A549 (cell line): ENCODE results near the gene SHC3. TPM values are rescaled to one million over a fixed set of nuclear protein-coding genes. Genes with fewer than 3 reads are reported as not detected.

Source experiments
- ATAC-seq, 2 experiments: fragments of 200-7000 bp in 1 of 2; fragments of >200 bp in 1 of 2; cut with Nextera tagmentation in 1 of 2; cut with Tn5 transposase in 1 of 2; 3 replicates each; pipeline versions ENCODE4 v1.8.0 to v1.9.1; 2018 to 2020; ENCODE audit warnings: mild to moderate bottlenecking in 1 of 2, moderate library complexity in 1 of 2
- CTCF ChIA-PET: fragments of 300-600 bp; sonication (Branson Sonifier 250); formaldehyde crosslinking; extraction: SDS; loops from one replicate; lab custom pipeline; 2021; ENCODE audit warnings: antibody characterized with exemption, inconsistent platforms; lab: Yijun Ruan, JAX
- POLR2A ChIA-PET: fragments of 350-600 bp; formaldehyde crosslinking; extraction: SDS; loops from one replicate; lab custom pipeline; 2021; ENCODE audit warnings: antibody characterized with exemption, inconsistent platforms; lab: Yijun Ruan, JAX
- DNase-seq, 2 experiments: peaks; one replicate each; pipeline versions ENCODE4 v3.0.0 to v3.0.0-alpha.2; 2011 to 2016; ENCODE audit warnings: low read depth in 1 of 2, low spot score in 1 of 2
- FAIRE-seq: peaks from 2 replicates; lab custom pipeline; 2011; peaks lifted over from hg19 to GRCh38; lab: Jason Lieb, UNC
- H3K27ac ChIP-seq, 2 experiments: fragments of >200 bp; sonication (Bioruptor Twin); formaldehyde crosslinking; 3 replicates each; pipeline ENCODE4 v1.5.1; 2016 to 2017
- H3K4me1 ChIP-seq: fragments of >200 bp; sonication (Bioruptor Twin); formaldehyde crosslinking; 3 replicates; pipeline ENCODE4 v1.6.1; 2016
- H3K4me2 ChIP-seq: fragments of >200 bp; sonication (Bioruptor Twin); formaldehyde crosslinking; 3 replicates; pipeline ENCODE4 v1.6.1; 2016
- H3K4me3 ChIP-seq: fragments of >200 bp; sonication (Bioruptor Twin); formaldehyde crosslinking; 3 replicates; pipeline ENCODE4 v1.5.1; 2016
- H3K9me3 ChIP-seq: fragments of >200 bp; sonication (Bioruptor Twin); formaldehyde crosslinking; 3 replicates; pipeline ENCODE4 v1.6.1; 2016
- ATOH8 ChIP-seq: fragments of 250-450 bp; sonication (Bioruptor Pico); IDR thresholded peaks from 2 replicates; pipeline ENCODE4 v1.5.0; 2020; ENCODE audit warnings: low read depth, mild to moderate bottlenecking, moderate library complexity
- BCL3 ChIP-seq: fragments of >200 bp; sonication (Bioruptor Twin); formaldehyde crosslinking; IDR thresholded peaks from 3 replicates; pipeline ENCODE4 v1.6.1; 2016
- BHLHE40 ChIP-seq: IDR thresholded peaks from 2 replicates; pipeline ENCODE4 v1.6.1; 2012; ENCODE audit warnings: low read depth, low read length, inconsistent platforms
- CBX8 ChIP-seq: fragments of 200-600 bp; sonication (generic); IDR thresholded peaks from 2 replicates; pipeline ENCODE4 v1.6.1; 2016
- E2F6 ChIP-seq: IDR thresholded peaks from 2 replicates; pipeline ENCODE4 v1.6.1; 2012; ENCODE audit warnings: low read depth, borderline replicate concordance
- EHF ChIP-seq: fragments of 250-450 bp; sonication (Bioruptor Pico); IDR thresholded peaks from 2 replicates; pipeline ENCODE4 v1.5.0; 2020; ENCODE audit warnings: mild to moderate bottlenecking
- EHMT2 ChIP-seq: fragments of 200-600 bp; sonication (generic); IDR thresholded peaks from 2 replicates; pipeline ENCODE4 v1.6.1; 2016; ENCODE audit warnings: antibody characterized with exemption, low read depth, mild to moderate bottlenecking, moderate library complexity
- ESRRA ChIP-seq: fragments of 150-350 bp; IDR thresholded peaks from 2 replicates; pipeline ENCODE4 v1.6.1; 2014; ENCODE audit warnings: mild to moderate bottlenecking, low read length, borderline replicate concordance
- HEYL ChIP-seq: fragments of 250-450 bp; sonication (Bioruptor Pico); IDR thresholded peaks from 2 replicates; pipeline ENCODE4 v1.8.0; 2021; ENCODE audit warnings: mild to moderate bottlenecking, moderate library complexity
- HOXA7 ChIP-seq: fragments of 250-450 bp; sonication (Bioruptor Pico); IDR thresholded peaks from 2 replicates; pipeline ENCODE4 v1.5.0; 2020; ENCODE audit warnings: mild to moderate bottlenecking, moderate library complexity
- HOXB5 ChIP-seq: fragments of 250-450 bp; sonication (Bioruptor Pico); IDR thresholded peaks from 2 replicates; pipeline ENCODE4 v1.5.0; 2020; ENCODE audit warnings: mild to moderate bottlenecking, moderate library complexity
- JUNB ChIP-seq: fragments of >200 bp; sonication (Bioruptor Twin); formaldehyde crosslinking; IDR thresholded peaks from 2 replicates; pipeline ENCODE4 v1.6.1; 2016
- KDM1A ChIP-seq: fragments of 200-600 bp; sonication (generic); IDR thresholded peaks from 2 replicates; pipeline ENCODE4 v1.6.1; 2016; ENCODE audit warnings: low read depth, mild to moderate bottlenecking
- KDM5A ChIP-seq: fragments of 200-600 bp; sonication (generic); IDR thresholded peaks from 2 replicates; pipeline ENCODE4 v1.6.1; 2016; ENCODE audit warnings: antibody characterized with exemption, mild to moderate bottlenecking
- MAX ChIP-seq: IDR thresholded peaks from 2 replicates; pipeline ENCODE4 v1.6.1; 2012
- POLR2A ChIP-seq: IDR thresholded peaks from 2 replicates; pipeline ENCODE4 v1.6.1; 2012; ENCODE audit warnings: mild to moderate bottlenecking, low read length
- RAD21 ChIP-seq, 2 experiments: fragments of >200 bp in 1 of 2; sonication (Bioruptor Twin) in 1 of 2; formaldehyde crosslinking in 1 of 2; IDR thresholded peaks in 1 of 2; conservative IDR thresholded peaks in 1 of 2; 2 replicates in 1 of 2; 3 replicates in 1 of 2; pipeline ENCODE4 v1.6.1; 2012 to 2018; ENCODE audit warnings: inconsistent platforms in 1 of 2
- REST ChIP-seq: fragments of 200-600 bp; sonication (generic); IDR thresholded peaks from 2 replicates; pipeline ENCODE4 v1.6.1; 2016; ENCODE audit warnings: antibody characterized with exemption, mild to moderate bottlenecking, moderate library complexity
- RFX5 ChIP-seq: fragments of 450-650 bp; IDR thresholded peaks from 2 replicates; pipeline ENCODE4 v1.7.1; 2014; ENCODE audit warnings: antibody characterized with exemption, mild to moderate bottlenecking, moderate library complexity
- RNF2 ChIP-seq: fragments of 200-600 bp; sonication (generic); IDR thresholded peaks from 2 replicates; pipeline ENCODE4 v1.6.1; 2016; ENCODE audit warnings: low read depth, mild to moderate bottlenecking, antibody characterized with exemption, moderate library complexity, borderline replicate concordance
- TFCP2L1 ChIP-seq: fragments of 250-450 bp; sonication (Bioruptor Pico); IDR thresholded peaks from 2 replicates; pipeline ENCODE4 v1.5.0; 2021; ENCODE audit warnings: mild to moderate bottlenecking
- TP53 ChIP-seq: fragments of 250-450 bp; sonication (Bioruptor Pico); IDR thresholded peaks from 2 replicates; pipeline ENCODE4 v1.5.0; 2021; ENCODE audit warnings: mild to moderate bottlenecking, moderate library complexity
- ZC3H11A ChIP-seq: fragments of 450-650 bp; IDR thresholded peaks from 2 replicates; pipeline ENCODE4 v1.6.1; 2014; ENCODE audit warnings: antibody characterized with exemption, mild to moderate bottlenecking
- ZFP36 ChIP-seq: fragments of 450-650 bp; IDR thresholded peaks from 2 replicates; pipeline ENCODE4 v1.6.1; 2014; ENCODE audit warnings: borderline replicate concordance; ENCODE audit not compliant: partially characterized antibody
- ZNF302 ChIP-seq: fragments of 250-450 bp; sonication (Bioruptor Pico); IDR thresholded peaks from 2 replicates; pipeline ENCODE4 v1.9.0; 2021; ENCODE audit warnings: inconsistent platforms, mild to moderate bottlenecking, moderate library complexity
- ZSCAN20 ChIP-seq: fragments of 250-450 bp; sonication (Bioruptor Pico); IDR thresholded peaks from 2 replicates; pipeline ENCODE4 v1.8.0; 2022; ENCODE audit warnings: mild to moderate bottlenecking, moderate library complexity
- WGBS: methylation state at CpG from one replicate; pipeline ENCODE4 v1.1.6; 2017; ENCODE audit errors: missing lambda C conversion rate; 5-methylcytosine and 5-hydroxymethylcytosine counted together
- polyA plus RNA-seq, 4 experiments: library from polyadenylated mRNA; depleted of rRNA in 3 of 4; stranded (reverse); fragments of >200 nt; fragmentation: RNase III in 1 of 4; extraction: RNeasy Plus Mini Kit Qiagen cat#74134 plus additional on column Dnase treatment in 1 of 4; gene quantifications; 2 replicates in 3 of 4; 3 replicates in 1 of 4; pipeline ENCODE4 v1.2.3, GENCODE V29; 2011 to 2017

The SHC3 gene
- polyA plus RNA-seq, 2 of the 4 experiments (the other 2 are of a cell fraction): 0.09 to 0.88 TPM

- 66% methylated on average over 5 of the region's 7 CpGs for WGBS
- Histone ChIP-seq H3K4me2 (no peak overlapping the region), H3K9me3 (no peaks in the 10 kb centered on the region), H3K27ac (no peak overlapping the region), H3K4me3 (no peak overlapping the region), H3K4me1 (no peaks in the 10 kb centered on the region)
- ChIA-PET POLR2A (no interaction called here), CTCF (no interaction called here)
- FAIRE-seq (no peak), DNase-seq (no peak), ATAC-seq (no peak)
- TF ChIP-seq JUNB: no peak
- TF ChIP-seq RFX5: no peak
Measured at GRCh38 chr9:88974641-88975040, 204.0 kb downstream of the SHC3 start.

GRCh38 chr9:88973281-88974045 is 205.2 kb downstream of the SHC3 start:
- TF ChIP-seq ZC3H11A (no peak), KDM5A (no peak), MAX (no peak), BCL3 (no peak), E2F6 (no peak), TP53 (CRISPR knock-in tag) (no peak), POLR2A (no peak), CBX8 (no peak)
- Histone ChIP-seq H3K4me1 (no peaks in the 10 kb centered on the region), H3K27ac (no peak overlapping the region), H3K9me3 (no peaks in the 10 kb centered on the region), H3K4me2 (no peak overlapping the region), H3K4me3 (no peak overlapping the region)
- WGBS: 82% methylated on average over 12 of the region's 12 CpGs
- ChIA-PET POLR2A (no interaction called here), CTCF (no interaction called here)
- FAIRE-seq: no peak
- ATAC-seq: no peak; a peak in 1 of 6 replicates
- DNase-seq: no peak

- 76% methylated on average over 4 of the region's 4 CpGs for WGBS
- ATAC-seq (no peak), FAIRE-seq (no peak), DNase-seq (no peak)
- H3K4me3 ChIP-seq: no peak overlapping the region
- ChIA-PET POLR2A (no interaction called here), CTCF (no interaction called here)
- TF ChIP-seq HOXB5 (CRISPR knock-in tag) (no peak), ZSCAN20 (CRISPR knock-in tag) (no peak), EHMT2 (no peak), REST (no peak), HEYL (CRISPR knock-in tag) (no peak), HOXA7 (CRISPR knock-in tag) (no peak), ZNF302 (no peak), KDM1A (no peak), E2F6 (no peak), EHF (no peak), ZFP36 (no peak), BHLHE40 (no peak), RNF2 (no peak), BCL3 (no peak), ATOH8 (CRISPR knock-in tag) (no peak), ESRRA (no peak), CBX8 (no peak), RAD21 (conservative IDR thresholded peaks at IDR 0.05 in 1 of 2, IDR thresholded peaks at IDR 0.05 in 1 of 2) (no peak), KDM5A (no peak), TFCP2L1 (CRISPR knock-in tag) (no peak)
- no peaks in the 10 kb centered on the region for H3K4me1 ChIP-seq
- H3K4me2 ChIP-seq: no peak overlapping the region
- H3K27ac ChIP-seq: no peak overlapping the region
- H3K9me3 ChIP-seq: no peaks in the 10 kb centered on the region
Measured at GRCh38 chr9:88972401-88972800, 206.2 kb downstream of the SHC3 start.
